K562 (cell line): ENCODE measurements around the gene MAML1. TPM values are rescaled to one million over a fixed set of nuclear protein-coding genes. Genes with fewer than 3 reads are reported as not detected.

ENCODE experiments used
- GTF2A2 ChIP-seq: IDR thresholded peaks from 2 replicates; pipeline ENCODE4 v1.6.1; 2016; ENCODE audit warnings: mild to moderate bottlenecking, missing genetic modification characterization, missing compliant biosample characterization
- HDAC3 ChIP-seq: fragments of 450-650 bp; IDR thresholded peaks from 2 replicates; pipeline ENCODE4 v1.6.1; 2018; ENCODE audit warnings: borderline replicate concordance, mild to moderate bottlenecking, moderate library complexity; ENCODE audit not compliant: partially characterized antibody
- JUND ChIP-seq, 2 experiments: IDR thresholded peaks; 2 replicates in 1 of 2; 3 replicates in 1 of 2; pipeline ENCODE4 v1.6.1; 2011; ENCODE audit warnings: borderline replicate concordance in 2 of 2, low read depth in 2 of 2, low read length in 2 of 2, improper control_type of control experiment in 1 of 2, missing biosample characterization in 1 of 2, missing genetic modification characterization in 1 of 2, missing genetic modification reagents in 1 of 2
- KLF6 ChIP-seq: fragments of 250-450 bp; sonication (Bioruptor Pico); IDR thresholded peaks from 2 replicates; pipeline ENCODE4 v1.4.0; 2020; ENCODE audit warnings: mild to moderate bottlenecking, moderate library complexity, borderline replicate concordance
- NFRKB ChIP-seq: fragments of 450-650 bp; IDR thresholded peaks from 2 replicates; pipeline ENCODE4 v1.6.1; 2016; ENCODE audit warnings: low read depth
- NUFIP1 ChIP-seq: fragments of 450-650 bp; IDR thresholded peaks from 2 replicates; pipeline ENCODE4 v1.6.1; 2018; ENCODE audit not compliant: partially characterized antibody
- PHTF2 ChIP-seq: fragments of 250-450 bp; sonication (Bioruptor Pico); IDR thresholded peaks from 2 replicates; pipeline ENCODE4 v1.5.0; 2021; ENCODE audit warnings: mild to moderate bottlenecking
- POLR2AphosphoS2 ChIP-seq: IDR thresholded peaks from 2 replicates; pipeline ENCODE4 v1.6.1; 2012; ENCODE audit warnings: low read length, improper control_type of control experiment
- RHOXF2B ChIP-seq: fragments of 250-450 bp; sonication (Bioruptor Pico); conservative IDR thresholded peaks from 2 replicates; pipeline ENCODE4 v1.5.1; 2021
- RNF2 ChIP-seq: sonication (generic); IDR thresholded peaks from 2 replicates; pipeline ENCODE4 v1.6.1; 2016
- RUNX1 ChIP-seq: sonication (generic); IDR thresholded peaks from 2 replicates; pipeline ENCODE4 v1.6.1; 2016; ENCODE audit warnings: antibody characterized with exemption, low read depth
- SMARCE1 ChIP-seq: fragments of 450-650 bp; IDR thresholded peaks from 2 replicates; pipeline ENCODE4 v1.7.1; 2016; ENCODE audit warnings: mild to moderate bottlenecking
- SP1 ChIP-seq: sonication (generic); formaldehyde crosslinking; IDR thresholded peaks from 2 replicates; pipeline ENCODE4 v1.8.1; 2022; ENCODE audit warnings: mild to moderate bottlenecking, missing genetic modification reagents
- TRIM28 ChIP-seq: fragments of 450-650 bp; IDR thresholded peaks from 2 replicates; pipeline ENCODE4 v1.6.1; 2017
- ZNF311 ChIP-seq: fragments of 250-450 bp; sonication (Bioruptor Pico); IDR thresholded peaks from 2 replicates; pipeline ENCODE4 v1.4.0; 2020; ENCODE audit warnings: mild to moderate bottlenecking, moderate library complexity
- ZNF57 ChIP-seq: fragments of 450-650 bp; formaldehyde crosslinking; IDR thresholded peaks from 2 replicates; pipeline ENCODE4 v1.4.0; 2020; ENCODE audit warnings: mild to moderate bottlenecking, moderate library complexity
- ZNF76 ChIP-seq: fragments of 250-450 bp; sonication (Bioruptor Pico); IDR thresholded peaks from 2 replicates; pipeline ENCODE4 v1.4.0; 2020; ENCODE audit warnings: mild to moderate bottlenecking, moderate library complexity, borderline replicate concordance
- ZNF77 ChIP-seq: fragments of 250-450 bp; sonication (Bioruptor Pico); IDR thresholded peaks from 2 replicates; pipeline ENCODE4 v1.5.0; 2020
- polyA plus RNA-seq, 8 experiments: library from polyadenylated mRNA; depleted of rRNA in 4 of 8; stranded (reverse) in 5 of 8; unstranded in 3 of 8; fragments of >200 nt; fragmentation: Nextera tagmentation in 2 of 8; fragmentation: Illumina TruSeq in 1 of 8; extraction: Ambion mirVana in 2 of 8; extraction: Trizol in 1 of 8; gene quantifications; 2 replicates each; pipeline versions ENCODE4 v1.2.1 to v1.2.3, GENCODE V29; 2011 to 2014; ENCODE audit warnings: inconsistent platforms in 1 of 8, missing spikeins in 1 of 8
- total RNA-seq, 7 experiments: library from RNA; depleted of rRNA in 6 of 7; stranded (reverse); fragments of >200 nt in 6 of 7; fragmentation: Illumina TruSeq in 2 of 7; extraction: Trizol in 2 of 7; gene quantifications; 2 replicates each; pipeline versions ENCODE4 v1.2.1 to v1.2.3, GENCODE V29; 2011 to 2021; ENCODE audit warnings: low replicate concordance in 1 of 7
- TF ChIP-seq, protein P1 (sequence below): fragments of 250-450 bp; sonication (Bioruptor Pico); IDR thresholded peaks from 2 replicates; pipeline ENCODE4 v1.8.0; 2021; ENCODE audit warnings: borderline replicate concordance, mild to moderate bottlenecking, moderate library complexity; ENCODE audit not compliant: poor library complexity, severe bottlenecking
- TF ChIP-seq, protein P2 (sequence below), 2 experiments: fragments of 250-450 bp in 1 of 2; fragments of 450-650 bp in 1 of 2; sonication (Bioruptor Pico) in 1 of 2; IDR thresholded peaks; 2 replicates each; pipeline versions ENCODE4 v1.6.1 to v1.8.0; 2016 to 2021; ENCODE audit warnings: mild to moderate bottlenecking in 2 of 2, moderate library complexity in 2 of 2, missing compliant biosample characterization in 1 of 2, missing genetic modification characterization in 1 of 2
- TF ChIP-seq, protein P3 (sequence below): sonication (generic); formaldehyde crosslinking; IDR thresholded peaks from 2 replicates; pipeline ENCODE4 v1.8.0; 2022; ENCODE audit warnings: missing genetic modification reagents, mild to moderate bottlenecking, moderate library complexity, borderline replicate concordance
- TF ChIP-seq, protein P4 (sequence below), 3 experiments: fragments of 200-800 bp in 1 of 3; fragments of 250-450 bp in 1 of 3; fragments of 450-650 bp in 1 of 3; sonication (Bioruptor Pico) in 1 of 3; sonication (Bioruptor generic) in 1 of 3; formaldehyde crosslinking in 1 of 3; IDR thresholded peaks; 2 replicates each; pipeline versions ENCODE4 v1.6.1 to v1.8.0; 2016 to 2022; ENCODE audit warnings: mild to moderate bottlenecking in 2 of 3, missing genetic modification characterization in 2 of 3, missing compliant biosample characterization in 1 of 3, moderate library complexity in 1 of 3

Gene MAML1
- total and polyA plus RNA-seq, 9 of the 15 experiments (the other 6 are each of a cell fraction or from before 2014, with no cell fraction given), result 0.32 to 18.4 (median 7.0) TPM

DNA sequence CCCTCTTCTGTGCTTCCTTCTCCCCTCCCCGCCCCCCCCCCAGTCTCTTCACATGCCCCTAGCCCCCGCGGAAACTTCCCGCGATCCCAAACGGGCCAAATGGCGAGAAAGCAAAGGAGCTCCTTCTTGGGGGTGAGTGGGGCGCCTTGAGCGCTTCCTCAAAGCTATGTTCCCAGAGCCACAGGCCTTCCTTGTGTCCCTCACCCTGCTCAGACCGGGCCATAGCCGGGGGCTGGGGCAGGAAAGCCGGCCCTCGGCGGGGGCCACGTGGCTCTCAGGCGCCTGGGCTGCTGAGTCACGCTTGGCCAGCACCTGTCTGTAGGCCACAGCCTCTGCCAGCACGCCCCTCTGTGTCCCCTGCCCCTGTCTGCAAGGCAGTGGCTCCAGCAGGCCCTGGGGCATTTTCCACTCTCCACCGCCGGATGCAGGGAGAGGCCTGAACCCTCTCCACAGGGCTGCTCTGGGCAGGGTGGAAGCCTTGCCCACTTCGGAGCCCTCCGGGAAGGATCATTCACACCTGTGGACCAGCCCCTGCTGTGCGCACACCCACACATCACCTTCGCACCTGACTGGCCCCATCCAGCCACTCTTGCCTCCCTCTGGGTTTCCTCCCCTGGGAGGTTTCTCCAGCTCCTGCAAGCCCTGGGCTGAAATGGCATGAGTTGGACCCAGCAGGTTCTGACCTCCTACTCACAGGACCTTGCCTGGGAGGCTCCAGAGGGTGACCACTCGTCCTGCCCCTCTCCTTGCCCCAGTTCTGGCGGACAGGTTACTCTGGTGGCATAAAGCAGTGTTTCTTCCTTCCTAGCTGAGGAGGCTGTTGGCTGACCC, 86.9 kb downstream of the MAML1 start (continued):
- TF ChIP-seq, protein P1, sequence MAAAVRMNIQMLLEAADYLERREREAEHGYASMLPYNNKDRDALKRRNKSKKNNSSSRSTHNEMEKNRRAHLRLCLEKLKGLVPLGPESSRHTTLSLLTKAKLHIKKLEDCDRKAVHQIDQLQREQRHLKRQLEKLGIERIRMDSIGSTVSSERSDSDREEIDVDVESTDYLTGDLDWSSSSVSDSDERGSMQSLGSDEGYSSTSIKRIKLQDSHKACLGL (CRISPR knock-in tag), result peak; percentile 88
- TF ChIP-seq KLF6 (CRISPR knock-in tag) (peak; percentile 91), RUNX1 (no peak), SP1 (no peak; the same call in 1 of the 2 replicates), RNF2 (0 out of 2 replicates have a peak, but pooled peaks have one; percentile 63), HDAC3 (peak; percentile 3), RHOXF2B (CRISPR knock-in tag) (0 out of 2 replicates have a peak, but pooled peaks have one; percentile 84), JUND (IDR thresholded peaks at IDR 0.05; ENCODE audit: borderline replicate concordance, low read depth, low read length) (peak; percentile 38), JUND (tag; IDR thresholded peaks at IDR 0.05; ENCODE audit: borderline replicate concordance, low read depth, low read length) (peak; percentile 13; the same call in 2 of the 3 replicates), NUFIP1 (peak; percentile 67), GTF2A2 (peak; percentile 75), ZNF77 (CRISPR knock-in tag) (peak; percentile 80; the same call in 1 of the 2 replicates), ZNF311 (CRISPR knock-in tag) (peak; percentile 88), NFRKB (0 out of 2 replicates have a peak, but pooled peaks have one; percentile 61), ZNF76 (CRISPR knock-in tag) (peak; percentile 95), ZNF57 (no peak), SMARCE1 (no peak; the same call in 1 of the 2 replicates), POLR2AphosphoS2 (no peak), TRIM28 (no peak), PHTF2 (CRISPR knock-in tag) (peak; percentile 76; the same call in 1 of the 2 replicates)
- TF ChIP-seq, protein P2, sequence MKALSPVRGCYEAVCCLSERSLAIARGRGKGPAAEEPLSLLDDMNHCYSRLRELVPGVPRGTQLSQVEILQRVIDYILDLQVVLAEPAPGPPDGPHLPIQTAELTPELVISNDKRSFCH (CRISPR knock-in tag; IDR thresholded peaks at IDR 0.05), result peak; percentile 74; the same call in 1 of the 2 replicates
- TF ChIP-seq, protein P2 (tag; IDR thresholded peaks at IDR 0.05), result peak; percentile 90
- TF ChIP-seq, protein P3, sequence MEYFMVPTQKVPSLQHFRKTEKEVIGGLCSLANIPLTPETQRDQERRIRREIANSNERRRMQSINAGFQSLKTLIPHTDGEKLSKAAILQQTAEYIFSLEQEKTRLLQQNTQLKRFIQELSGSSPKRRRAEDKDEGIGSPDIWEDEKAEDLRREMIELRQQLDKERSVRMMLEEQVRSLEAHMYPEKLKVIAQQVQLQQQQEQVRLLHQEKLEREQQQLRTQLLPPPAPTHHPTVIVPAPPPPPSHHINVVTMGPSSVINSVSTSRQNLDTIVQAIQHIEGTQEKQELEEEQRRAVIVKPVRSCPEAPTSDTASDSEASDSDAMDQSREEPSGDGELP (CRISPR knock-in tag), result peak; percentile 11; the same call in 1 of the 2 replicates
- TF ChIP-seq, protein P4, sequence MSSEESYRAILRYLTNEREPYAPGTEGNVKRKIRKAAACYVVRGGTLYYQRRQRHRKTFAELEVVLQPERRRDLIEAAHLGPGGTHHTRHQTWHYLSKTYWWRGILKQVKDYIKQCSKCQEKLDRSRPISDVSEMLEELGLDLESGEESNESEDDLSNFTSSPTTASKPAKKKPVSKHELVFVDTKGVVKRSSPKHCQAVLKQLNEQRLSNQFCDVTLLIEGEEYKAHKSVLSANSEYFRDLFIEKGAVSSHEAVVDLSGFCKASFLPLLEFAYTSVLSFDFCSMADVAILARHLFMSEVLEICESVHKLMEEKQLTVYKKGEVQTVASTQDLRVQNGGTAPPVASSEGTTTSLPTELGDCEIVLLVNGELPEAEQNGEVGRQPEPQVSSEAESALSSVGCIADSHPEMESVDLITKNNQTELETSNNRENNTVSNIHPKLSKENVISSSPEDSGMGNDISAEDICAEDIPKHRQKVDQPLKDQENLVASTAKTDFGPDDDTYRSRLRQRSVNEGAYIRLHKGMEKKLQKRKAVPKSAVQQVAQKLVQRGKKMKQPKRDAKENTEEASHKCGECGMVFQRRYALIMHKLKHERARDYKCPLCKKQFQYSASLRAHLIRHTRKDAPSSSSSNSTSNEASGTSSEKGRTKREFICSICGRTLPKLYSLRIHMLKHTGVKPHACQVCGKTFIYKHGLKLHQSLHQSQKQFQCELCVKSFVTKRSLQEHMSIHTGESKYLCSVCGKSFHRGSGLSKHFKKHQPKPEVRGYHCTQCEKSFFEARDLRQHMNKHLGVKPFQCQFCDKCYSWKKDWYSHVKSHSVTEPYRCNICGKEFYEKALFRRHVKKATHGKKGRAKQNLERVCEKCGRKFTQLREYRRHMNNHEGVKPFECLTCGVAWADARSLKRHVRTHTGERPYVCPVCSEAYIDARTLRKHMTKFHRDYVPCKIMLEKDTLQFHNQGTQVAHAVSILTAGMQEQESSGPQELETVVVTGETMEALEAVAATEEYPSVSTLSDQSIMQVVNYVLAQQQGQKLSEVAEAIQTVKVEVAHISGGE (CRISPR knock-in tag; IDR thresholded peaks at IDR 0.05), result peak in 1 of 3 experiments; percentile 58; a peak in 1 of 6 replicates
